ENCODE results near the gene EFNA2.

GRCh38 chr19:1293782-1294604 is 8.3 kb downstream of the EFNA2 start:
- TF ChIP-seq ZNF8 (CRISPR knock-in tag; IDR thresholded peaks at IDR 0.05) (no peak), TOX (CRISPR knock-in tag; IDR thresholded peaks at IDR 0.05; ENCODE audit: borderline replicate concordance) (no peak), PATZ1 (CRISPR knock-in tag; IDR thresholded peaks at IDR 0.05; ENCODE audit: borderline replicate concordance) (no peak), ARNTL (CRISPR knock-in tag; IDR thresholded peaks at IDR 0.05; ENCODE audit: borderline replicate concordance, low read depth) (no peak), ISL1 (CRISPR knock-in tag; IDR thresholded peaks at IDR 0.05) (no peak), CSDC2 (CRISPR knock-in tag; IDR thresholded peaks at IDR 0.05) (no peak), BACH2 (CRISPR knock-in tag; IDR thresholded peaks at IDR 0.05; ENCODE audit: borderline replicate concordance) (no peak), RARB (CRISPR knock-in tag; IDR thresholded peaks at IDR 0.05) (no peak), ZNF565 (CRISPR knock-in tag; conservative IDR thresholded peaks at IDR 0.05; ENCODE audit: low read depth) (no peak), GLIS3 (CRISPR knock-in tag; IDR thresholded peaks at IDR 0.05) (no peak)
- TF ChIP-seq, protein P1, sequence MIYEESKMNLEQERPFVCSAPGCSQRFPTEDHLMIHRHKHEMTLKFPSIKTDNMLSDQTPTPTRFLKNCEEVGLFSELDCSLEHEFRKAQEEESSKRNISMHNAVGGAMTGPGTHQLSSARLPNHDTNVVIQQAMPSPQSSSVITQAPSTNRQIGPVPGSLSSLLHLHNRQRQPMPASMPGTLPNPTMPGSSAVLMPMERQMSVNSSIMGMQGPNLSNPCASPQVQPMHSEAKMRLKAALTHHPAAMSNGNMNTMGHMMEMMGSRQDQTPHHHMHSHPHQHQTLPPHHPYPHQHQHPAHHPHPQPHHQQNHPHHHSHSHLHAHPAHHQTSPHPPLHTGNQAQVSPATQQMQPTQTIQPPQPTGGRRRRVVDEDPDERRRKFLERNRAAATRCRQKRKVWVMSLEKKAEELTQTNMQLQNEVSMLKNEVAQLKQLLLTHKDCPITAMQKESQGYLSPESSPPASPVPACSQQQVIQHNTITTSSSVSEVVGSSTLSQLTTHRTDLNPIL (CRISPR knock-in tag; IDR thresholded peaks at IDR 0.05; ENCODE audit: low read depth) = no peak
- TF ChIP-seq, protein P2, sequence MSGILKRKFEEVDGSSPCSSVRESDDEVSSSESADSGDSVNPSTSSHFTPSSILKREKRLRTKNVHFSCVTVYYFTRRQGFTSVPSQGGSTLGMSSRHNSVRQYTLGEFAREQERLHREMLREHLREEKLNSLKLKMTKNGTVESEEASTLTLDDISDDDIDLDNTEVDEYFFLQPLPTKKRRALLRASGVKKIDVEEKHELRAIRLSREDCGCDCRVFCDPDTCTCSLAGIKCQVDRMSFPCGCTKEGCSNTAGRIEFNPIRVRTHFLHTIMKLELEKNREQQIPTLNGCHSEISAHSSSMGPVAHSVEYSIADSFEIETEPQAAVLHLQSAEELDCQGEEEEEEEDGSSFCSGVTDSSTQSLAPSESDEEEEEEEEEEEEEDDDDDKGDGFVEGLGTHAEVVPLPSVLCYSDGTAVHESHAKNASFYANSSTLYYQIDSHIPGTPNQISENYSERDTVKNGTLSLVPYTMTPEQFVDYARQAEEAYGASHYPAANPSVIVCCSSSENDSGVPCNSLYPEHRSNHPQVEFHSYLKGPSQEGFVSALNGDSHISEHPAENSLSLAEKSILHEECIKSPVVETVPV (CRISPR knock-in tag; IDR thresholded peaks at IDR 0.05) = no peak
